PC-9 (cell line): ENCODE results near the gene SLX4IP. TPM values are rescaled to one million over a fixed set of nuclear protein-coding genes. Genes with fewer than 3 reads are reported as not detected.

ENCODE experiments used
- BruUV-seq: library from RNA; stranded (reverse); fragments of 400-500 nt; replicated peaks from 2 replicates; lab custom pipeline; 2021; lab: Mats Ljungman, UMichigan
- CTCF ChIA-PET: fragments of 300-600 bp; sonication (Branson Sonifier 250); formaldehyde crosslinking; loops from one replicate; lab custom pipeline; 2022; ENCODE audit warnings: antibody characterized with exemption; lab: Charles Lee
- POLR2A ChIA-PET: fragments of 300-600 bp; sonication (Branson Sonifier 250); formaldehyde crosslinking; loops from one replicate; lab custom pipeline; 2022; ENCODE audit warnings: antibody characterized with exemption; ENCODE audit not compliant: unreplicated experiment; lab: Charles Lee
- DNase-seq, 2 experiments: peaks; one replicate each; pipeline versions ENCODE4 v3.0.0 to v3.0.0-alpha.2; 2015 to 2022; ENCODE audit warnings: mixed read lengths in 1 of 2
- H2AFZ ChIP-seq: fragments of 200-600 bp; sonication (generic); 2 replicates; pipeline ENCODE4 v1.8.1; 2017; ENCODE audit warnings: antibody characterized with exemption
- H3F3A ChIP-seq: fragments of 200-600 bp; sonication (generic); 2 replicates; pipeline ENCODE4 v1.8.1; 2017; ENCODE audit warnings: antibody characterized with exemption, mild to moderate bottlenecking, low read depth; ENCODE audit not compliant: insufficient read depth
- H3K27ac ChIP-seq: fragments of 200-600 bp; sonication (generic); 2 replicates; pipeline ENCODE4 v1.6.1; 2016; ENCODE audit warnings: mixed run types
- H3K27me3 ChIP-seq: fragments of 200-600 bp; sonication (generic); 2 replicates; pipeline ENCODE4 v1.6.1; 2016; ENCODE audit warnings: low read depth, mixed run types; ENCODE audit not compliant: insufficient read depth
- H3K36me3 ChIP-seq: fragments of 200-600 bp; sonication (generic); 2 replicates; pipeline ENCODE4 v1.6.1; 2016; ENCODE audit warnings: low read depth, mixed run types
- H3K4me1 ChIP-seq: fragments of 200-600 bp; sonication (generic); replicated peaks from 2 replicates; pipeline ENCODE4 v1.6.1; 2016; ENCODE audit warnings: mixed run types; ENCODE audit not compliant: insufficient read depth
- H3K4me2 ChIP-seq: fragments of 200-600 bp; sonication (generic); 2 replicates; pipeline ENCODE4 v1.6.1; 2017; ENCODE audit warnings: mixed run types
- H3K4me3 ChIP-seq: fragments of 200-600 bp; sonication (generic); 2 replicates; pipeline ENCODE4 v1.6.1; 2016; ENCODE audit warnings: mixed run types
- H3K79me2 ChIP-seq: fragments of 200-600 bp; sonication (generic); 2 replicates; pipeline ENCODE4 v1.6.1; 2017; ENCODE audit warnings: low read depth, mixed run types
- H3K9me2 ChIP-seq: fragments of 200-600 bp; sonication (generic); 2 replicates; pipeline ENCODE4 v1.8.1; 2017; ENCODE audit warnings: mild to moderate bottlenecking; ENCODE audit not compliant: insufficient read depth
- H3K9me3 ChIP-seq: fragments of 200-600 bp; sonication (generic); 2 replicates; pipeline ENCODE4 v1.8.1; 2016; ENCODE audit warnings: low read depth; ENCODE audit not compliant: insufficient read depth
- H4K20me1 ChIP-seq: fragments of 200-600 bp; sonication (generic); 2 replicates; pipeline ENCODE4 v1.8.1; 2017; ENCODE audit not compliant: insufficient read depth
- EZH2 ChIP-seq: fragments of 200-600 bp; sonication (generic); IDR thresholded peaks from 2 replicates; pipeline ENCODE4 v1.8.0; 2017; ENCODE audit warnings: antibody characterized with exemption, low read depth
- intact Hi-C: fragments of 100-400 bp; cut with micrococcal nuclease; formaldehyde crosslinking; loops from one replicate; pipeline ENCODE4 v1.10.0; 2022; ENCODE audit not compliant: unreplicated experiment
- total RNA-seq: library from RNA; stranded (reverse); gene quantifications from 2 replicates; pipeline ENCODE4 v1.2.3, GENCODE V29; 2021
- TF ChIP-seq, protein P1 (sequence below): fragments of 200-600 bp; sonication (generic); conservative IDR thresholded peaks from 2 replicates; pipeline ENCODE4 v1.6.1; 2017; ENCODE audit warnings: mixed run types, antibody characterized with exemption, mild to moderate bottlenecking, moderate library complexity

The SLX4IP gene
- total RNA-seq, 1 experiment from 2014 or later, result 13.4 TPM

GRCh38 chr20:10590950-10591671 lies 156.0 kb downstream of the SLX4IP start:
- no peak for DNase-seq
- intact Hi-C loops, result loop anchor here (2.0 to 5.0 kb wide), 3 partner anchors 32 to 81 kb away; partner anchors contain the start of gene JAG1
- Histone ChIP-seq H3K9me2 (no peaks in the 10 kb centered on the region), H3K9me3 (no peaks in the 10 kb centered on the region), H3K4me1 (peaks cover 20% of the 10 kb centered on the region), H3K4me3 (no peak overlapping the region), H3K4me2 (peak overlapping the region; percentile 22; the same call in 1 of the 2 replicates), H4K20me1 (no peaks in the 10 kb centered on the region), H3K27me3 (no peaks in the 10 kb centered on the region), H3K27ac (peak overlapping the region; percentile 57), H3K36me3 (no peaks in the 10 kb centered on the region), H3K79me2 (no peaks in the 10 kb centered on the region), H3F3A (peaks cover 13% of the 10 kb centered on the region; the same call in 1 of the 2 replicates), H2AFZ (no peak overlapping the region)
- TSS peak; percentile 28 for BruUV-seq
- POLR2A ChIA-PET, result interaction anchor here (0.6 to 0.7 kb wide), 2 partner anchors 12 to 35 kb away, joined by 3 to 5 read pairs; no protein-coding TSS in a partner anchor
- CTCF ChIA-PET, result no interaction called here
- TF ChIP-seq, protein P1, sequence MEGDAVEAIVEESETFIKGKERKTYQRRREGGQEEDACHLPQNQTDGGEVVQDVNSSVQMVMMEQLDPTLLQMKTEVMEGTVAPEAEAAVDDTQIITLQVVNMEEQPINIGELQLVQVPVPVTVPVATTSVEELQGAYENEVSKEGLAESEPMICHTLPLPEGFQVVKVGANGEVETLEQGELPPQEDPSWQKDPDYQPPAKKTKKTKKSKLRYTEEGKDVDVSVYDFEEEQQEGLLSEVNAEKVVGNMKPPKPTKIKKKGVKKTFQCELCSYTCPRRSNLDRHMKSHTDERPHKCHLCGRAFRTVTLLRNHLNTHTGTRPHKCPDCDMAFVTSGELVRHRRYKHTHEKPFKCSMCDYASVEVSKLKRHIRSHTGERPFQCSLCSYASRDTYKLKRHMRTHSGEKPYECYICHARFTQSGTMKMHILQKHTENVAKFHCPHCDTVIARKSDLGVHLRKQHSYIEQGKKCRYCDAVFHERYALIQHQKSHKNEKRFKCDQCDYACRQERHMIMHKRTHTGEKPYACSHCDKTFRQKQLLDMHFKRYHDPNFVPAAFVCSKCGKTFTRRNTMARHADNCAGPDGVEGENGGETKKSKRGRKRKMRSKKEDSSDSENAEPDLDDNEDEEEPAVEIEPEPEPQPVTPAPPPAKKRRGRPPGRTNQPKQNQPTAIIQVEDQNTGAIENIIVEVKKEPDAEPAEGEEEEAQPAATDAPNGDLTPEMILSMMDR, result no peak
- TF ChIP-seq EZH2, result no peak

- H3F3A ChIP-seq, result peaks cover 13% of the 10 kb centered on the region; the same call in 1 of the 2 replicates
Measured at GRCh38 chr20:10591946-10592521, 156.9 kb downstream of the SLX4IP start.

More at GRCh38 chr20:10591946-10592521, 156.9 kb downstream of the SLX4IP start:
- Histone ChIP-seq H3K27ac (peak overlapping the region; percentile 57; the same call in 1 of the 2 replicates), H3K4me1 (peaks cover 29% of the 10 kb centered on the region), H3K9me2 (no peaks in the 10 kb centered on the region), H3K36me3 (no peaks in the 10 kb centered on the region), H3K9me3 (no peaks in the 10 kb centered on the region), H2AFZ (no peak overlapping the region), H3K4me3 (no peak overlapping the region), H3K4me2 (peak overlapping the region; percentile 22; the same call in 1 of the 2 replicates), H3K27me3 (no peaks in the 10 kb centered on the region), H3K79me2 (no peaks in the 10 kb centered on the region), H4K20me1 (no peaks in the 10 kb centered on the region)
- BruUV-seq, result no TSS peak
- DNase-seq, result no peak
- ChIA-PET CTCF (no interaction called here), POLR2A (no interaction called here)
- TF ChIP-seq EZH2, result no peak
- TF ChIP-seq, protein P1, result no peak
- intact Hi-C loops, result loop anchor here (2.0 to 5.0 kb wide), 3 partner anchors 33 to 80 kb away; partner anchors contain the start of gene JAG1
